ENCODE measurements around the gene LRR1.
A peak's percentile ranks its signal among the peaks of the same experiment; 100 is the strongest.

Gene LRR1

GRCh38 chr14:49598189-49598484 is 603 bp upstream of the LRR1 start:
- H3K36me3 ChIP-seq (replicated peaks in 1 of 2; ENCODE audit: control insufficient read depth in 2 of 2, insufficient read depth in 2 of 2, low read length in 2 of 2), result peaks cover 2 to 24% of the 10 kb centered on the region in 2 donors
- peak overlapping the region; percentile 85 for H3K4me2 ChIP-seq (ENCODE audit: insufficient read depth, low read length, poor library complexity, severe bottlenecking)
- peaks cover 2% of the 10 kb centered on the region for H3K79me1 ChIP-seq (ENCODE audit: low read depth, low read length)
- H4K91ac ChIP-seq (ENCODE audit: low read depth, low read length, poor library complexity), result no peak overlapping the region
- H2BK5ac ChIP-seq (ENCODE audit: low read length), result peak overlapping the region; percentile 95
- no peaks in the 10 kb centered on the region for H3K27me3 ChIP-seq (ENCODE audit: control insufficient read depth in 3 of 3, insufficient read depth in 3 of 3, low read depth in 1 of 3, low read length in 3 of 3)
- no peak overlapping the region for H4K8ac ChIP-seq (ENCODE audit: low read depth, low read length)
- peak overlapping the region; percentile 91 for H2BK120ac ChIP-seq (ENCODE audit: low read depth, low read length)
- no peak for DNase-seq (ENCODE audit: low spot score)
- peak overlapping the region; percentile 96 for H3K4me3 ChIP-seq (ENCODE audit: low read length in 2 of 2)
- no CpG with 5 or more reads among the region's 15 CpGs for WGBS, 2 donors (ENCODE audit: extremely low coverage in 2 of 2, insufficient read length in 2 of 2, insufficient replicate concordance in 1 of 2)
- H2AK5ac ChIP-seq (ENCODE audit: low read depth, low read length), result no peak overlapping the region
- peak overlapping the region; percentile 98 for H2AFZ ChIP-seq (ENCODE audit: low read length)
- H3K9me3 ChIP-seq (replicated peaks in 1 of 2; ENCODE audit: control insufficient read depth in 2 of 2, insufficient read depth in 1 of 2, low read depth in 1 of 2, low read length in 2 of 2), result no peaks in the 10 kb centered on the region
- peak overlapping the region; percentile 88 for H3K27ac ChIP-seq (replicated peaks; ENCODE audit: low read length)
- H3K18ac ChIP-seq (ENCODE audit: low read length), result peak overlapping the region; percentile 99
- H2BK12ac ChIP-seq (ENCODE audit: low read length), result peak overlapping the region; percentile 4
- peak overlapping the region; percentile 84 for H2BK15ac ChIP-seq (ENCODE audit: low read length)
- H3K14ac ChIP-seq (ENCODE audit: low read length), result peak overlapping the region; percentile 89
- no peaks in the 10 kb centered on the region for H3K4me1 ChIP-seq (ENCODE audit: control insufficient read depth in 2 of 2, insufficient read depth in 1 of 2, low read depth in 1 of 2, low read length in 2 of 2)
- H3K23ac ChIP-seq (ENCODE audit: low read depth, low read length, poor library complexity), result peak overlapping the region; percentile 80
- H3K9ac ChIP-seq (ENCODE audit: low read depth, low read length, poor library complexity), result peak overlapping the region; percentile 93
- no peak overlapping the region for H3K4ac ChIP-seq (ENCODE audit: low read length)

- Histone ChIP-seq H2AFZ (ENCODE audit: low read length) (no peak overlapping the region), H2BK15ac (ENCODE audit: low read length) (no peak overlapping the region), H3K4me1 (ENCODE audit: control insufficient read depth in 2 of 2, insufficient read depth in 1 of 2, low read depth in 1 of 2, low read length in 2 of 2) (no peaks in the 10 kb centered on the region), H3K27ac (replicated peaks; ENCODE audit: low read length) (no peak overlapping the region), H3K79me1 (ENCODE audit: low read depth, low read length) (peaks cover under 1% of the 10 kb centered on the region), H3K9me3 (replicated peaks in 1 of 2; ENCODE audit: control insufficient read depth in 2 of 2, insufficient read depth in 1 of 2, low read depth in 1 of 2, low read length in 2 of 2) (no peaks in the 10 kb centered on the region), H4K91ac (ENCODE audit: low read depth, low read length, poor library complexity) (no peak overlapping the region), H3K4ac (ENCODE audit: low read length) (no peak overlapping the region), H3K14ac (ENCODE audit: low read length) (no peak overlapping the region), H3K4me2 (ENCODE audit: insufficient read depth, low read length, poor library complexity, severe bottlenecking) (no peak overlapping the region), H3K23ac (ENCODE audit: low read depth, low read length, poor library complexity) (no peak overlapping the region), H3K4me3 (ENCODE audit: low read length in 2 of 2) (no peak overlapping the region), H3K9ac (ENCODE audit: low read depth, low read length, poor library complexity) (no peak overlapping the region), H2AK5ac (ENCODE audit: low read depth, low read length) (no peak overlapping the region), H3K18ac (ENCODE audit: low read length) (no peak overlapping the region), H2BK5ac (ENCODE audit: low read length) (no peak overlapping the region), H3K27me3 (ENCODE audit: control insufficient read depth in 3 of 3, insufficient read depth in 3 of 3, low read depth in 1 of 3, low read length in 3 of 3) (no peaks in the 10 kb centered on the region), H3K36me3 (replicated peaks in 1 of 2; ENCODE audit: control insufficient read depth in 2 of 2, insufficient read depth in 2 of 2, low read length in 2 of 2) (peaks cover 12 to 83% of the 10 kb centered on the region in 2 donors), H2BK120ac (ENCODE audit: low read depth, low read length) (no peak overlapping the region), H2BK12ac (ENCODE audit: low read length) (no peak overlapping the region), H4K8ac (ENCODE audit: low read depth, low read length) (no peak overlapping the region)
- DNase-seq (ENCODE audit: low spot score), result no peak
- WGBS, 2 donors (ENCODE audit: extremely low coverage in 2 of 2, insufficient read length in 2 of 2, insufficient replicate concordance in 1 of 2), result no CpG with 5 or more reads among the region's 6 CpGs
These were observed 8.8 kb downstream of the LRR1 start for GRCh38 chr14:49607583-49607982.

DNA sequence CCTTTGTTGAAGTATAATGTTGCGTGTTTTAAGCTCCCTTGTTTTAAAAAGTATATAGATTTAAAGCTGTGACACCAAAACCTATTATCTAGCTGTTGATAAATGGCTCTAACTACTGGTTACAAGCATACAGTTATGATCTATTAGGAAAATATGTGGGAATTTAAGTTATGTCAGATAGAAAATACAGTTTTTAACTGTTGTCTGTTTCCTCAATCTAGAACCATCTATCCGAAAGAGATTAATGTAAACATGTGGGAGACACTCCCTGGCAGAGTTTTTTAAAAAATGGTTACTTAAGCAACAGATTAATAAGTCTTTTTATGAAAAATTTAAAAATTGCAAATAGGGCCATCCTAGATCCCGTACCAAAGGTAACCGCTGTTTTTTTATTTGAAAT is 13.5 kb downstream of the LRR1 start:
- H3K4ac ChIP-seq (ENCODE audit: low read length), result no peak overlapping the region

GRCh38 chr14:49612671-49613070 is 13.9 kb downstream of the LRR1 start:
- Histone ChIP-seq H3K4me1 (ENCODE audit: control insufficient read depth in 2 of 2, insufficient read depth in 1 of 2, low read depth in 1 of 2, low read length in 2 of 2) (no peaks in the 10 kb centered on the region), H3K4ac (ENCODE audit: low read length) (no peak overlapping the region), H3K4me2 (ENCODE audit: insufficient read depth, low read length, poor library complexity, severe bottlenecking) (no peak overlapping the region), H4K91ac (ENCODE audit: low read depth, low read length, poor library complexity) (no peak overlapping the region), H4K8ac (ENCODE audit: low read depth, low read length) (no peak overlapping the region), H3K9me3 (replicated peaks in 1 of 2; ENCODE audit: control insufficient read depth in 2 of 2, insufficient read depth in 1 of 2, low read depth in 1 of 2, low read length in 2 of 2) (no peaks in the 10 kb centered on the region), H3K79me1 (ENCODE audit: low read depth, low read length) (peaks cover 2% of the 10 kb centered on the region), H2BK12ac (ENCODE audit: low read length) (no peak overlapping the region), H2BK5ac (ENCODE audit: low read length) (no peak overlapping the region), H3K27me3 (ENCODE audit: control insufficient read depth in 3 of 3, insufficient read depth in 3 of 3, low read depth in 1 of 3, low read length in 3 of 3) (no peaks in the 10 kb centered on the region), H2BK120ac (ENCODE audit: low read depth, low read length) (no peak overlapping the region), H3K27ac (replicated peaks; ENCODE audit: low read length) (no peak overlapping the region), H3K4me3 (ENCODE audit: low read length in 2 of 2) (no peak overlapping the region), H3K14ac (ENCODE audit: low read length) (no peak overlapping the region), H3K18ac (ENCODE audit: low read length) (no peak overlapping the region), H3K23ac (ENCODE audit: low read depth, low read length, poor library complexity) (no peak overlapping the region), H3K9ac (ENCODE audit: low read depth, low read length, poor library complexity) (no peak overlapping the region), H2BK15ac (ENCODE audit: low read length) (no peak overlapping the region), H3K36me3 (replicated peaks in 1 of 2; ENCODE audit: control insufficient read depth in 2 of 2, insufficient read depth in 2 of 2, low read length in 2 of 2) (peaks cover 3 to 77% of the 10 kb centered on the region in 2 donors), H2AFZ (ENCODE audit: low read length) (no peak overlapping the region), H2AK5ac (ENCODE audit: low read depth, low read length) (no peak overlapping the region)
- DNase-seq (ENCODE audit: low spot score), result no peak
- WGBS, 2 donors (ENCODE audit: extremely low coverage in 2 of 2, insufficient read length in 2 of 2, insufficient replicate concordance in 1 of 2), result no CpG with 5 or more reads among the region's 8 CpGs

More for the DNA sequence above, 13.5 kb downstream of the LRR1 start:
- no peaks in the 10 kb centered on the region for H3K27me3 ChIP-seq (ENCODE audit: control insufficient read depth in 3 of 3, insufficient read depth in 3 of 3, low read depth in 1 of 3, low read length in 3 of 3)
- no peak overlapping the region for H2AK5ac ChIP-seq (ENCODE audit: low read depth, low read length)
- H2AFZ ChIP-seq (ENCODE audit: low read length), result no peak overlapping the region
- DNase-seq (ENCODE audit: low spot score), result no peak
- H3K9me3 ChIP-seq (replicated peaks in 1 of 2; ENCODE audit: control insufficient read depth in 2 of 2, insufficient read depth in 1 of 2, low read depth in 1 of 2, low read length in 2 of 2), result no peaks in the 10 kb centered on the region
- H2BK120ac ChIP-seq (ENCODE audit: low read depth, low read length), result no peak overlapping the region
- H3K4me2 ChIP-seq (ENCODE audit: insufficient read depth, low read length, poor library complexity, severe bottlenecking), result no peak overlapping the region
- no peak overlapping the region for H3K23ac ChIP-seq (ENCODE audit: low read depth, low read length, poor library complexity)
- no CpG with 5 or more reads among the region's 4 CpGs for WGBS, 2 donors (ENCODE audit: extremely low coverage in 2 of 2, insufficient read length in 2 of 2, insufficient replicate concordance in 1 of 2)
- no peak overlapping the region for H3K14ac ChIP-seq (ENCODE audit: low read length)
- no peak overlapping the region for H3K9ac ChIP-seq (ENCODE audit: low read depth, low read length, poor library complexity)
- H2BK5ac ChIP-seq (ENCODE audit: low read length), result no peak overlapping the region
- H4K91ac ChIP-seq (ENCODE audit: low read depth, low read length, poor library complexity), result no peak overlapping the region
- H4K8ac ChIP-seq (ENCODE audit: low read depth, low read length), result no peak overlapping the region
- H3K27ac ChIP-seq (replicated peaks; ENCODE audit: low read length), result no peak overlapping the region
- H3K18ac ChIP-seq (ENCODE audit: low read length), result no peak overlapping the region
- no peak overlapping the region for H2BK15ac ChIP-seq (ENCODE audit: low read length)
- H2BK12ac ChIP-seq (ENCODE audit: low read length), result no peak overlapping the region
- no peaks in the 10 kb centered on the region for H3K4me1 ChIP-seq (ENCODE audit: control insufficient read depth in 2 of 2, insufficient read depth in 1 of 2, low read depth in 1 of 2, low read length in 2 of 2)
- H3K4me3 ChIP-seq (ENCODE audit: low read length in 2 of 2), result no peak overlapping the region
- H3K36me3 ChIP-seq (replicated peaks in 1 of 2; ENCODE audit: control insufficient read depth in 2 of 2, insufficient read depth in 2 of 2, low read length in 2 of 2), result peaks cover 5 to 77% of the 10 kb centered on the region in 2 donors
- H3K79me1 ChIP-seq (ENCODE audit: low read depth, low read length), result peaks cover 2% of the 10 kb centered on the region
